HG03103 (cell line): ENCODE measurements around the gene PEX5.

Source experiments
- ATAC-seq: cut with Tn5 transposase; IDR thresholded peaks from one replicate; pipeline ENCODE4 v1.9.1; 2021; ENCODE audit warnings: low read depth; ENCODE audit not compliant: unreplicated experiment

Gene PEX5

DNA sequence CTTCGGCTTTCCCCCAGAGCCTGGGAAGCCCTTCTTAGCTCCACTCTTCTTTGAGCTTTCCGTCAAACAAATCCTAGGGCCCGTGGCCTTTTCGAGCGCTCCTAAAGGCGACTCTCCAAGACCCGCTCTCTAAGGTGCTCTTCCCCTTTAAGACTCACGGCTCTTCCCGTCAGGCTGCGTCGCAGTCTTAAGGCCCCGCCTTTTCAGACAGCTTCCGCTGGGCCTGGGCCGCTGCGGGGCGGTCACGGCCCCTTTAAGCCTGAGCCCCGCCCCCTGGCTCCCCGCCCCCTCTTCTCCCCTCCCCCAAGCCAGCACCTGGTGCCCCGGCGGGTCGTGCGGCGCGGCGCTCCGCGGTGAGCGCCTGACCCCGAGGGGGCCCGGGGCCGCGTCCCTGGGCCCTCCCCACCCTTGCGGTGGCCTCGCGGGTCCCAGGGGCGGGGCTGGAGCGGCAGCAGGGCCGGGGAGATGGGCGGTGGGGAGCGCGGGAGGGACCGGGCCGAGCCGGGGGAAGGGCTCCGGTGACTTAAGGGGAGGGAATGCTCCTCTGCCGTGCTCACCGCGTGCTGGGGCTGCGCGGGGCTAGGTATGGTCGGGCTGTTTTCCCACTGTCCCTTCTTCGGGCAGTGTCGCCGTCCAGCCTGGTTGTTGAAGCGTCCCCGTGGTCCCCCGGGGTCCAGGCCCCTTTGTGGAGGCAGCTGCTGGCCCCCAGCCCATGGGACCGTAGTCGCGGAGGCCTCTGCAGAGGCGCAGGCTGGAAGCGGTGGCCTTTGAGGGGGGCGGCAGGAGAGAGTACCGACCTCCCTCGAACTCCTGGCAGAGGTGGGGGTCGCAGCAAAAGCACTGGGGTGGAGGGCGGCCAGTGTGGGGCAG is at the start of gene PEX5:
TSS of gene PEX5 (plus strand) at position 289 of the 870 bp plus-strand sequence. CDS start 692 bp downstream, outside the sequence.
- peak; percentile 93 for ATAC-seq

GRCh38 chr12:7141351-7142005 is 48.0 kb upstream of the PEX5 start:
- ATAC-seq, result no peak

DNA sequence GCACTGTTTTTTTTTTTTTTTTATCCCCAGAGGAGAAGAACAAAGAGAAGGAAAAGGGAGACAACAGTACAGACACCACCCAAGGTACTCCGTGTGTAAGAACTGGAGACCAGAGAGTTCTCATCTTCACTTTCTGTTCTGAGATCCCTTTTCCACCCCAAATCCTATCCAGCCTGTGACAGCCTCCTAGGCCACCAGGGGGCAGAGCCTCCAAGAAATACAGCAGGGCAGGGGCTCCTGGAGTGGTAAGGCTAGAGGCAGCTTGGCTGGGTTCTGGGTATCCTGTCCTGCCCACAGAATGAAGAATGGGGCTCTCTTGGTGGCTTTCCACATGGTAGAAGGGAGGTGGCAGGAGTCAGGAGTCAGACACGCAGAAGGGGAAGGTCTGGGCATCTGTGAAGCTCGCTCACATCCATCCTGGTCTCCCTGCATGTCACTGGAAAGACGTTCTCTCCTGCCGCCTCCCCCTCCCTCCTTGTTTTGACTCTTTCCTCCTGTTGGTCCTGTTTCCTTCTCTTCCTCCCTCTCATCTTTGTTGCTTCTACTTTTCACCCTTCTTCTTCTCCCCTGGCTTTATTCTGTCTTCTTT is 47.3 kb upstream of the PEX5 start:
- no peak for ATAC-seq

DNA sequence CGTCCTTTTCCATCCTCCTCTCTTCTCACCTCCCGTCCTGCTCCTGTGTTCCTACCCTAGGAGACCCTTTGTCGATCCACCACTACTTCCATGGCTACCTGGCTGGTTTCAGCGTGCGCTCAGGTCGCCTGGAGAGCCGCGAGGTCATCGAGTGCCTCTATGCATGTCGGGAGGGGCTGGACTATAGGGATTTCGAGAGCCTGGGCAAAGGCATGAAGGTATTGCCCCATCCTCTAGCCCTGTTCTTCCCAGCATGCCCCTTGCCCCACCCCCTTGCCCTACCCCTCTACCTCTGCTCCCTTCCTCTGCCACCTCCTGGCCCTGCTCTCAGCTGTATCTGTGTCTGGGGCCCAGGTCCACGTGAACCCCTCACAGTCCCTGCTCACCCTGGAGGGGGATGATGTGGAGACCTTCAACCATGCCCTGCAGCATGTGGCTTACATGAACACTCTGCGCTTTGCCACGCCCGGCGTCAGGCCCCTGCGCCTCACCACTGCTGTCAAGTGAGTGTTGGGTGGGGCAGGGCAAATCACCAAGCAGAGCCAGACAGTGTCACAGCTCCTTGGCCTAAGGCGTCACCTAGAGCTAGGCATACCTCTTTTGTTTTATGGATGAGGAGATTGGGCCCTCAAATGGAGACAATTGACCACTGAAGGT is 46.5 kb upstream of the PEX5 start:
- ATAC-seq, result no peak

DNA sequence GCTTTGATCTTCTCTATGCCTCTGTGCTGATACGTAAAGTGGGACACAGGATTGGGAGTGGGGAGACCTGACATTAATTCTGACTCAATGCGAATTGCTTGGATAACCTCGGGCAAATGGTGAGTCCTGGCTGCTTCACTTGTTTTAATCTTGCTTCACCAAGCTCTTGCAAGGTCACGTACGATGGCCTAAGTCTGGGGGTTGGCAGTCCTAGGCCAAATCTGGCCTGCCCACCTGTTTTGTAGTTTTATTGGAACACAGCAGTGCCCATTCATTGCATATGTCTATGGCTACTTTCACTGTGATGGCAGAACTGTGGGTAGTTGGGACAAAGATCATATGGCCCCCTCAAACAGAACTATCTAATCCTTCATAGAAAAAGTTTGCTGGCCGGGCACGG is 45.9 kb upstream of the PEX5 start:
- ATAC-seq, result no peak

DNA sequence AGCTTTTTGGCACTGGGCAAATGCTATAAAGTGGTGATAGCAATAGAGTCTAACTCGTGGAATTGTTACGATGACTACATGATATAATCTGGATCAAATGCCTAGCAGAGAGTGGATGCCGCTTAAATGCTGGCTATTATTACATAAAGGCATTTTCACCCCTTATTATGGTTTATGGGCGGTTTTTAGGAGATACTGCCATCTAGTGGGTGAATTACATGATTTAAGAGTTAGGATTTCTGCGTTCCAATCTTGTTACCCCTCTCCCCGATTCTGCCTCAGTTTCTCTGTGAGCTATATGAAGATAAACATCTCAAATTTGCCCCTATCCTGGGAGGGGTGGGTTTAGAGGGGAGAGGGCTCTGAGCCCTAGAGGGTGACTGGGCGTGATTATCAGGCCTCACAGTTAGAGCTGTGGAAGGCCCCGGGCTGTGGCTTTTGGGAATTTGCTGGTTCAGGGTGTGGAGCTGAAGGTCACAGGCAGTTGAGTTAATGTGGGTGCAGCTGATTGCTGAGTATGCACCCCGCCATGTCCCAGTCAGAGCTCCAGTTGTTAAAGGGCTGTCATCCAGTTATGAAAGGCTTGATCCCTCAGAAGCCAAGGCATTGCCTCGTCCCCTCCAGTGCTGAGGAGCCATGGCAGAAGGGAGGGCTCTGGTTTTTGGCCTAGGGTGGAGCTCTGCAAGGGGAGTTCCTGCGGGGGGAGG is 44.9 kb upstream of the PEX5 start:
- ATAC-seq, result no peak

DNA sequence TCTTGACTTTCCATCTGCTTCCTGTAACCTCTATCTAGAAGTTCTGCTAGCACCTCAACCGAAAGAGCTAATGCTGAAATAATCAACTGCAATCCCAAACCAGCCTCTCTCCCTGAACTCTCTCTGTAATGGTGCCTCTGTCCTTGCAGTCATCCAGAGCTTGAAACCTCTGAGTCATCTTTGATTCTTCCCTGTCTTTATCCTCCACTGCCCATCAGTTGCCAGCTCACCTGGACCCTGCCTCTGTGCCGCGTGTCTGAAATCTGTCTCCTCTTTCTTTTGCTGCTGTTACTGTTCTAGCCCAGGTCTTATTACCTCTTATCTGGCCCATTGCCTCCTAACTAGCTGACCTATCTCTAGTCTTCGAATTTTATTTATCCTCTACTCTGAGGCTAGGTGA is 43.8 kb upstream of the PEX5 start:
- ATAC-seq, result no peak

GRCh38 chr12:7146228-7146627 is 43.3 kb upstream of the PEX5 start:
- ATAC-seq, result no peak

GRCh38 chr12:7146906-7147305 is 42.6 kb upstream of the PEX5 start:
- ATAC-seq, result no peak

GRCh38 chr12:7150356-7150755 is 39.1 kb upstream of the PEX5 start:
- no peak for ATAC-seq

DNA sequence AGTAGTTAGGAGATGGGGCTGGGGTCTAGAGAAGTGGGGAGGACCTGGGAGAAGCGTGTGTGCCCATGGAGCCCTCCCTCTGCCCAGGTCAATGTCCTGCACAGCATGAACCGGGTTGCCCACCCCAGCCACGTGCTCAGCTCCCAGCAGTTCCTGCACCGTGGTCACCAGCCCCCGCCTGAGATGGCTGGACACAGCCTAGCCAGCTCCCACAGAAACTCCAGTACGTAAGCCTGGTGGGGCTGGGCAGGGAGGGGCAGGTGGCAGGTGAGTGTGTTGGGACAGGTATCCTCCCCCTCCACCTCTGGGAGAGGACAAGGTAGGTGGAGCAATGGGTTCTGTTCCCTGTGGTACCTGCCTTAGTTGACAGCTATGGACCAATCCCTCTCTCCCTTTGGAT is 38.6 kb upstream of the PEX5 start:
- ATAC-seq, result no peak

GRCh38 chr12:7151532-7151931 is 38.0 kb upstream of the PEX5 start:
- ATAC-seq, result no peak

- no peak for ATAC-seq
Observed at GRCh38 chr12:7152818-7153217, 36.7 kb upstream of the PEX5 start.

DNA sequence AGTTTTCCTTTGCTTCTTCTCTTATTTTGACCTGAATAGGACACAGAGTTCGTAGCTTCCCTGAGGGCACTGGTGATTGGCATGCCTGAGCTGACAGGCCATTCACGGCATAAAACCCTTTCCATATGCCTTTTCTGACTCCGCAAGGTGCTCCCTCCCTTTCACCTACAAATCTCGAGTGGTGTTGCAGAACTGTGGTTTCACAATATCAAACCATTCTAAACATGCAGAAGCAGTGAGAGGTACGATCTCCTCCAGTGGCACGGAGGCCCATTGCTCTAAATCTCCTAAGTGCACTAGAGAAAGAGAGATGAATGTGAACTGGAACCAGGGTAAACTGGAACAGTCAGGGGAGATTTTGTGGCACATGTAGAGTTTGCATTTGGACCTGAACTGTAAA is 35.4 kb upstream of the PEX5 start:
- ATAC-seq, result no peak

- ATAC-seq, result no peak
Observed at GRCh38 chr12:7154901-7155470, 34.5 kb upstream of the PEX5 start.

DNA sequence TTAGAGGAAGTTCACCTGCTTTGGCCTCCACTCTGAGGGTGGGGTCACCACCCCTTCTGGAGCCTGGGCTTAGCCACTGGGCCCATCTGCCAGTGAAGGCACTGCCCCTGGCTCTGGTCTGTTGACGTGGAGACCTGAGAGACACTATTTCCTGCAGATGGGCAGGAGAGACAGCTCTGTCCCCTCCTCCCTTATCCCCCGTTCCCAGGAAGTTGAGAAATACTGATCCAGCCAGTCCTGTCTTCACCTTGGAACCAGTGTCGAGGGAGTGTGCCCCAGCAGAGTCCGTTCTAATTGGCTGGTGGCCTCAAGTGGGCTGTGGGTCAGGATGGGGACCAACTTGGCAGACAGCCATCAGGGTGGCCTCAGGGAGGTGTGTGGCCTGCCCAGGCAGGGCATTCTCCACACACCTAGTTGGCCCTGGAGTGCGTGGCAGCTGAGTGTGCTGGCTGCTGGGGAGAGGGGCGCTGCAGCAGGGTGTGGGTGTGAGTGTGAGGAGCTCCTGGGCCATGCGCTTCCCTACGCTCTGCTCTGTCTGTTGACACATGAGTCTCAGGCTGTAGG is 33.9 kb upstream of the PEX5 start:
- ATAC-seq, result no peak

GRCh38 chr12:7156259-7157197 is 33.0 kb upstream of the PEX5 start:
- no peak for ATAC-seq

DNA sequence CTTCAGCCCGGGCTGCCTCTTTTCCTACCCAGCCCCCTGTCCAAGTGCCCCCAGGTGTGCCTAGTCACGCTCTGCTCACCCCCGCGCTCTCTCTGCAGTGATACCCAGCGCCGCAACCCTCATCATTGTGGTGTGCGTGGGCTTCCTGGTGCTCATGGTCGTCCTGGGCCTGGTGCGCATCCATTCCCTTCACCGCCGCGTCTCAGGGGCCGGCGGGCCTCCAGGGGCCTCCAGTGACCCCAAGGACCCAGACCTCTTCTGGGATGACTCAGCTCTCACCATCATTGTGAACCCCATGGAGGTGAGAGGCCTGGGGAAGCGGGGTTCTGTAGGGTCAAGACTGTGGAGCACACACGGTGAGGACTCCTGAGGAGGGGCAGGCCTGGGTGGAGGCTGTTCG is 32.1 kb upstream of the PEX5 start:
- no peak for ATAC-seq
